Measurements from ENCODE around the gene C19orf12.

The C19orf12 gene

DNA sequence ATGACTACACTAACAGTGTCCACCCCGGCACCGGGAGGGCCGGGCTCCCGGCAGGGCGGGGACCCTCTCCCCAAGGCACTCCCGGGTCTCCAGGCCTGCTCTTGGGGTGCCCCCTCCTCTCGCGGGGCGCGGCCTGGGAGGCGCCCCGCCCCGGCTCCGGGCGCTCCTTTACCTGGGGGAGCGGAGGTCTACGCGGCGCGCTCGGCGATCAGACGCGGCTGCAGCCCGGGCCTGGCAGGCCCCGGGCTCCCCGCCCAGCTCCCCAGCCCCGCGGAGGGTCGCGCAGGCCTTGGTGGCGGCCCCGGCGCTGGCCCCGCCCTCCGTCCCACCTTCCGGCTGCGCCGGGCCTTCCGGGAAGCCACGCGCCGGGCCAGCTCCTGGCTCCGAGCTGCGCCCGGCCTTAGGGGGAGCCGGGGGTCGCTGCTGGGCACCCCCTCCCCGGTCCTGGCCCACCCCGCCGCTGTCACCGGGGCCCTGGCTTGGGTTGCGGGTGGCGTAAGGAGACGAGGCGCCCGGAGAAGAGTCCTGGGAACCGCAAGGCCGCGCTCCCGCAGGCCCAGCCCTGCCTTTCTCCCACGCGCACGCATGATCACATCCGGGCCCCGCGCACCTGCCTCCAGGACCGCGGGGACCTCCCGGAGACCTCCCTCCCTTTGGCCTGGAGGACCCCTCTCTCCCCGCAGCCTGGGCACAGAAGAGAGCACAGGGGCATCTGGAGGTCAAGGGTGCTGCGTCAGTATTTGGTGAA lies at the start of gene C19orf12:
TSS of gene C19orf12 (minus strand) at position 309 of the 748 bp plus-strand sequence. CDS start 6,848 bp downstream, outside the sequence.
- DNase-seq, result peak; percentile 36

GRCh38 chr19:29764361-29764760 lies 49.3 kb upstream of the C19orf12 start:
- no peak for DNase-seq

DNA sequence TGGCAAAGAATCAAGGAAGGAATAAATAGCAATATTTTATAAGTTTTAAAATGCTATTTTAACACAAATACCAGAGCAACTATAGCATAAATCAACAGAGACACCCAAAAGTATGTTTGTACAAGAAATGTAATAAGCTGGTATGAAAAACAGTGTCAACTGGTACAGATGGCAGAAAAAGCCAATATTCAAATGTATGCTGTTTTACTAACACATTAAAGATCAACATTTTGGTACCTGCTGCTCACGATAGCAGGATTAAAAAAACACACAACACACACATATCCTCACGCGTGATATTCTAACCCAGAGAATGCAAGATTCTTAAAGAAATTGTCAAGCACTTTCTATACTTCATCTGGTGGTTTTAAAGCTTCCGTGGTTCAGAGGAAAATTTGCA lies 48.1 kb upstream of the C19orf12 start:
- no peak for DNase-seq

DNA sequence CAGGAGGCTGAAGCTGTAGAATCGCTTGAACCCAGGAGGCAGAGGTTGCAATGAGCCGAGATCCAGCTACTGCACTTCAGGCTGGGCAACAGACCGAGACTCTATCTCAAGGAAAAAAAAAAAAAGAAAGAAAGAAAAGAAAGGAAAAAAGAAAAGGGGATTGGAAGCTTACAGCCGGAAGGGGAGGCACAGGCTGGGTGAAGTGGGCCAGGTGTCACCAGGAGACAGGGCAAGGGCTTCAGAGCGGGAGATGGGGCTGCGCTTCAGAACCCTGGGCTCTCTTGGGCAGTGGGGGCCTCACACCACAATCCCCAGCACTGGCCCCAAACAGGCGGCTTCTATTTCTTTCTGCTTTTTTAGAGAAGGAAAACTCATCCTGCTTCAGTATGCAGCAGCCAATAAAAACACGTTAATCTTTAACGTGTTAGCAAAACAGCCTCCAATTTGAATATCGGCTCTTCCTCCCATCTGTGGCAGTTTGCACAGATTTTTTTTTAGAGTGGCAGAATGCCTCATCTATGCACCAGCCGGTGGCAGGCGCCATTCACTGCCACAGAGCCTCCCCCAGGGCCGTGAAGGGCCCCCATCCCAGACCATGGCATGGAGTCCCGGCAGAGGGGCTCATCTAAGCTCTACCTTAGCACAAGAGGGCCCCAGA lies 46.6 kb upstream of the C19orf12 start:
- DNase-seq, result no peak

DNA sequence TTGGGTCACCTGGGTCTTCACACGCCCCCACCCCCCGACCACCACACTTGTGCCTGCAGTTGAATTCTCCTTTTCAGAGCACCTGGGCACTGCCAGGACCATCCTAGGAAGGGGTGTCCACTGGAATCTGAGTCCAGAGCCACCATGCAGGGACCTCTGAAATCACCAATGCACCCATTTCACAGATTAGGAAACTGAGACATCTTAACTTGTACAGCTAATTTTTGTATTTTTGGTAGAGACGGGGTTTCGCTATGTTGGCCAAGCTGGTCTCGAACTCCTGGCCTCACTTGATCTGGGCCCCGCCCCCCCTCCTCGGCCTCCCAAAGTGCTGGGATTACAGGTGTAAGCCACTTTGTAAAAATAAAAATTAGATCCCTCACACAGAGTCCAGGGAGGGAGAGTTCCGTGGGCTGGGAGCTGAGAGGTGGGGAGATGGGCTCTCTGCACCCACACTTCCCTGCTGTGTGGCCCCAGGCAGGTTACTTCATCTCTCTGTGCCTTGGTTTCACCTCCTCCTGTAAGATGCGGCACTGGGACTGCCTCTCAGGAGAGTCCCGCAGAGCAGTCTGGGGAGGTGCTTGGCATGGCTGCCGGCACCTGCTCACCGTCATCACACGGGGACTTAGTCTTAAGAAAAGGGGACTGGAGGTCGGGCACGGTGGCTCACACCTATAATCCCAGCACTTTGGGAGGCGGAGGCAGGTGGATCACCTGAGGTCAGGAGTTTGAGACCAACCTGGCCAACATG lies 45.9 kb upstream of the C19orf12 start:
- DNase-seq, result no peak

GRCh38 chr19:29759359-29759758 lies 44.3 kb upstream of the C19orf12 start:
- no peak for DNase-seq

DNA sequence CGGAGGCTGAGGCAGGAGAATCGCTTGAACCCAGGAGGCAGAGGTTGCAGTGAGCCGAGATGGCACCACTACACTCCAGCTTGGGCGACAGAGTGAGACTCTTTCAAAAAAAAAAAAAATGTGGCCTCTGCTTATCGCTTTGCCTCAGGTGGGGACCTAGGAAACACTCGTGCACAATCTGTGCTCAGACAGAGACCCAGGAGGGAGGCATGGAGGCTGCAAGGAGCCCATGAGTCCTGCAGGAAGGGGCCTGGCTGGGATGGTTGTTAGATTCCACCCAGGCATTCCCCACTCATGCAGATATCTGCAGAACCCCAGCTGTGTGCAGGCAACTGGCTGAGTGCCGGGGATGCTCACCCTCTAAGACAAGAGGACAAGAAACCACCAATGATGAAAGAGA lies 43.8 kb upstream of the C19orf12 start:
- DNase-seq, result no peak

DNA sequence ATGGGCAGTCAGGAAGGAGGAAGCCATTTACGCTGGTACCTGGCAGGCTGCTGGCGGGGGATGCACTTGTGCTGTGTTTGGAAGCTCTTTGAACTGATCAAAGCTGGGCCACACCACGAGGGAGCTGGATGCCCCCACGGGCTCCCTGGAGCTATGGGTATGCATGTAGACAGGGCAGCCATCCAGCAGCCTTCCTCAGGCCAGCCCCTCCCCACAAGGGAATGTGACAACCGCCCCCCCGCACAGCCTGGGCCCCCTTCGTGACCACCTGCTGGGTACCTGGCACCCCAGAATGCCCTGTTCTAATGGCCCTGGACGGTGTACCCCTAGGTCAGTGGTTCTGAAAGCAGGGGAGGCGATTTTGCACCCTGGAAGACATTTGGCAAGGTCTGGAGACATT lies 42.5 kb upstream of the C19orf12 start:
- DNase-seq, result no peak

DNA sequence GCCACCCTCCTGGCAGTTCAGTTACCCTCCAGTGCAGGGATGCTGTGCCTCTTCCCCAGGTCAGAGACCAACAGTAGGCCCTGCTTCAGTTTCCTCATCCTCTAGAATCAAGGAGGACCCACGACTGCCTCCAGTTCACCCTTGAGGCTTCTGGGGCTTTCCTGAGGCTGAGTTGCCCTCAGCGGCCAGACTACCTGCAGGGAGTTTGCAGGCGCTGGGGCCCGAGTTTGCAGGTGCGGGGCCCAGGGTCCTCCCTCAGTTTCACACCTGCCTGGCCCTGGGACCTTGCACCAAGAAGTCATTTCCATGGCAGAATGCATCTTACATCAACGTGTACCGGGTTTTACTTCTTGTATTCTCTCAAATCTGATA lies 38.9 kb upstream of the C19orf12 start:
- DNase-seq, result no peak

GRCh38 chr19:29753190-29753933 lies 38.3 kb upstream of the C19orf12 start:
- DNase-seq, result no peak

GRCh38 chr19:29752450-29753025 lies 37.5 kb upstream of the C19orf12 start:
- DNase-seq, result no peak

DNA sequence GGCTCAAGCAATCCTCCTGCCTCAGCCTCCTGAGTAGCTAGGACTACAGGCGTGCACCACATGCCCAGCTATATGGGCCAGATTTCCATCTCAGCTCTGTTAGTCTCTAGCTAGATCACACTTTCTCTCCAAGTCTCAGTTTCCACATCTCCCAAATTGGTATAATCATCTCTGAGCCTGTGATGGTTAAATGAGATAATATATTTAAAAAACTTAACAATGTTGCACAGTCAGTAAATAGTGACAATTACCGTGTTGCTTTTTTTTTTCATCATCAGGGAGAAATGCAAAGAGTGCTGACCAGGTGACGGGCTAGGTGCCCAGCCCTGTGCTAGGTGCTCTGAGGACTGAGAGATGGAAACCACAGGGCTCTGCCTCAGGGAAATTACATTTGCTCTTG lies 36.9 kb upstream of the C19orf12 start:
- no peak for DNase-seq

DNA sequence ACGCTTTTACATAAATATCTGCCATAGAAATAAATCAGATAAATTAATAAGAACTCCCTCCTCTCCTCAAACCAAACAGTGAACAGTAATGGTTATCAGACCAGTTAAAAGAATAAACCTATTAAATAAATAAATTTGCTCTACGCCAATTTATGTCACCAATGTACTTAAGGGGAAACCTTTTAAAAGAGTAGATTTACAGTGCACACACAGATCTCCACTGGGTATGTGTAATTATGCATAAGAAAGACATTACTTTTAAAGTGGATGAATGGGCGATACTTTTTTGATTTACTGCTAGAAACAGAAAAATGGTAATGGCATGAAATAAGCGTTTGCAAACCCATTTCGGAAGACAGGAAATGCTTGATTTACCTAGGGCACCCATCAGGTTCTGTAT lies 34.9 kb upstream of the C19orf12 start:
- DNase-seq, result no peak

DNA sequence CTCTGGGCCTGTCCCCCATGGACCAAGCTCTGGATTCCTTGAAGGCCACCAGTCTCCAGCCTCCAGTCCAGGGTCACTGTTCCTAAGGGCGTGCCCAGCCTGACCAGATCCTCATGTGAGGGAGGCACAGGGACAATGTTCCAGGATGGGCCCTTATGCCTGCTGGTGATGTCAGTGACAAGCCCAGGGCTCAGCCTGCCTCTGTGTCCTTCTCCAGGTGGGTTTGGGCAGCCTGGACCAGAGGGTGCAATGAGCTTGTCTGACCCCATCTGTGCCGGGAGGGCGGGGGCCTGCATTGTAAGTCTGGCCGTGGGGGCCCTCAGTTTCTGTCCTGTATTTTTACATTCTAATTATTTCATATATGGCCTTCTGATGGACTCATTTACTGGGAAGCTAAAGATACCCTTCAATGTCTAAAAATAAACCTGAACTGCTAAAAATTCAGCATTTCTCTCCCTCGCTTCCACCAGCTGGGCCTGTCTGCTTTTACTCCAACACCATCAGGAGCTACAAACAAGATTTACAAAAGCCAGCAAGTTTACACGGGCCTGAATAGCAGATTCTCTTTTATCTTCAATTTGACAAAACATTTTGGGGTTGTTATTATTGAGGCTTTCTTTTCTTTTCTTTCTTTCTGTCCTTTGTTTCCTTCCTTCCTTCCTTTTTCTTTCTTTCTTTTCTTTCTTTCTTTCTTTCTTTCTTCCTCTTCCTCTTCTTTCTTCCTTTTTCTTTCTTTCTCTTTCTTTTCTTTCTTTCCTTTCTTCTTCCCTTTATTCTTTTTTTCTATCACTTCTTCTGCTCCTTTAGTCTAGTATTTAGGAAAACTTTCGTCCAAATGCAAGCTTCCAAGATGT lies 34.2 kb upstream of the C19orf12 start:
- no peak for DNase-seq

GRCh38 chr19:29745253-29745652 lies 30.2 kb upstream of the C19orf12 start:
- DNase-seq, result no peak

DNA sequence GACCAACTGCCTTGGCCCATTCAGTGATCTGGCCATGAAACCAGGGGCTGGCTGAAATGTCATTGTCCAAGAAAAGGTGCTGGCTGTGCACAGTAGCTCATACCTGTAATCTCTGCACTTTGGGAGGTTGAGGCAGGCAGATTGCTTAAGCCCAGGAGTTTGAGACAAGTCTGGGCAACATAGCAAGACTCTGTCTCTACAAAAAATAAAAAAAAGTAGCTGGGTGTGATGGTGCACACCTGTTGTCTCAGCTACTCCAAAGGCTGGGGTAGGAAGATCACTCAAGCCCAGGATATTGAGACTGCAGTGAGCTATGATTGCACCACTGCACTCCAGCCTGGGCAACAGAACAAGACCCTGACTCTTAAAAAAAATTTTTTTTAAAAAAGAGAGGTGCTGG lies 28.6 kb upstream of the C19orf12 start:
- DNase-seq, result no peak

- no peak for DNase-seq
Observed at GRCh38 chr19:29741776-29742175, 26.7 kb upstream of the C19orf12 start.

DNA sequence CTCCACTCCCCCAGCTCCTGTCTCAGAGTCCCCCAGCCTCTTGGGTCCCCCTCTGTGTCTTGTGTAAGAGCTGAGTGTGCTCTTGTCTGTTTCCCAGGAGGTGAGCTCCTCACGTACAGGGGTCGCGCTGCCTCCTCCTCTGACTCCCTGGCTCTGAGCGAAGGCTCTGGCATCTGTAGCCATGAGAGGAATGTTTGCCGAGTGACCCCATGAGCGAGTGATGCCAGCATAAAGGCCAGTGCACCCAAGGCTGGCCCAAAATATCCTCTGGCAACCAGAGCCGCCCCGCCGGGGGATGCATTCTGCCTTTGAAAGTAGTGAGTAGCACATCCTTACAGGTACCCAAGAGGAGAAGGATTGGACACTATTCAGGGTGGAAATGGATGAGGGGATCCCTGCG lies 26.2 kb upstream of the C19orf12 start:
- no peak for DNase-seq

DNA sequence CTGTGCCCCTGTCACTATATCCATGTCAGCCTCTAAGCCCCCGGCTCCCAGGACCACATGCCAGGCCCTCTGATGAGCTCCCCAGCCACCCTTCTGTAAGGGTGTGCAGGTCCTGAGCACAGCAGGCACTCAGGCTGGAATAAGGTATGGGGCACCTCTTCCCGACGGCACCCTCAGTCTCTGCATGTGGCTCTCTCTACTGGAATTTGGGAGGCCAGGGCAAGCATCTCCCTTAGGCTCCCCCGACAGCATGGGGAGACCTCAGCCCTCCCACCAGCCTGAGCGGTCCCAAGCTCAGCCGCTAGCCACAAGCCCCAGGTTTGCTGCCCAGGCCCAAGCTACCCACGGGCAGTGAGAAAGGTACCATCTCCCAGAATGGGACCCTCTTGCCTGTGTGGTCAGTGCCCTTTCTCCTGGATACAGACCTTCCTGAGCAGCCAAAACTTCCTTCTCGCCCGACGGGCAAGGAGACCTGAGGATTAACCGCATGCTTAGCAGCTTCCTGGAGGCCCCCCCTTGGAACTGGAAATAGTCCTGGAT lies 22.5 kb upstream of the C19orf12 start:
- DNase-seq, result no peak

GRCh38 chr19:29735829-29736228 lies 20.8 kb upstream of the C19orf12 start:
- DNase-seq, result no peak

- no peak for DNase-seq
Observed at GRCh38 chr19:29731331-29731850, 16.3 kb upstream of the C19orf12 start.

Data from activated T-cell treated with anti-CD3 and anti-CD28 coated beads for 4 hours (primary cell).